Thymus (tissue), 11 donors: ENCODE measurements around the gene FLT3. TPM values are rescaled to one million over a fixed set of nuclear protein-coding genes. Genes with fewer than 3 reads are reported as not detected.

Experiments
- DNase-seq, 9 donors: peaks; one replicate each; pipeline ENCODE4 v3.0.0-alpha.2; 2013; ENCODE audit warnings: low spot score in 9 of 9, low read depth in 6 of 9, missing footprints in 1 of 9
- H3K27ac ChIP-seq, 2 donors: one replicate each; pipeline ENCODE4 v1.5.1; 2013; ENCODE audit warnings: control low read depth in 1 of 2, low read depth in 1 of 2, low read length in 1 of 2, mild to moderate bottlenecking in 1 of 2, moderate library complexity in 1 of 2
- H3K27me3 ChIP-seq, 2 donors: one replicate each; pipeline ENCODE4 v1.5.1; 2013; ENCODE audit warnings: low read length in 1 of 2; ENCODE audit not compliant: control insufficient read depth in 2 of 2, insufficient read depth in 1 of 2
- H3K36me3 ChIP-seq, 2 donors: one replicate each; pipeline ENCODE4 v1.5.1; 2013; ENCODE audit warnings: low read length in 1 of 2, mild to moderate bottlenecking in 1 of 2, moderate library complexity in 1 of 2; ENCODE audit not compliant: control insufficient read depth in 2 of 2, insufficient read depth in 2 of 2
- H3K4me1 ChIP-seq, 2 donors: one replicate each; pipeline ENCODE4 v1.5.1; 2013; ENCODE audit warnings: low read length in 2 of 2; ENCODE audit not compliant: control insufficient read depth in 2 of 2, insufficient read depth in 2 of 2
- H3K4me3 ChIP-seq, 2 donors: one replicate each; pipeline ENCODE4 v1.5.1; 2013; ENCODE audit warnings: low read length in 2 of 2, control low read depth in 1 of 2, mild to moderate bottlenecking in 1 of 2
- H3K9me3 ChIP-seq, 2 donors: one replicate each; pipeline ENCODE4 v1.5.1; 2013; ENCODE audit warnings: low read length in 1 of 2, mild to moderate bottlenecking in 1 of 2; ENCODE audit not compliant: control insufficient read depth in 2 of 2, insufficient read depth in 1 of 2
- WGBS: extraction: QIAGEN DNeasy Blood & Tissue Kit; methylation state at CpG from one replicate; pipeline ENCODE4 v1.1.7; 2013; 5-methylcytosine and 5-hydroxymethylcytosine counted together
- polyA plus RNA-seq: library from polyadenylated mRNA; stranded (reverse); fragments of 200-250 nt; gene quantifications from one replicate; pipeline ENCODE4 v1.2.3, GENCODE V29; 2013
- total RNA-seq: library from RNA; stranded (reverse); fragments of 120-200 nt; gene quantifications from one replicate; pipeline ENCODE4 v1.2.4, GENCODE V29; 2013
- donor health status: healthy.

Gene FLT3
- total and polyA plus RNA-seq, 2 donors = 8.3 to 11.6 TPM

DNA sequence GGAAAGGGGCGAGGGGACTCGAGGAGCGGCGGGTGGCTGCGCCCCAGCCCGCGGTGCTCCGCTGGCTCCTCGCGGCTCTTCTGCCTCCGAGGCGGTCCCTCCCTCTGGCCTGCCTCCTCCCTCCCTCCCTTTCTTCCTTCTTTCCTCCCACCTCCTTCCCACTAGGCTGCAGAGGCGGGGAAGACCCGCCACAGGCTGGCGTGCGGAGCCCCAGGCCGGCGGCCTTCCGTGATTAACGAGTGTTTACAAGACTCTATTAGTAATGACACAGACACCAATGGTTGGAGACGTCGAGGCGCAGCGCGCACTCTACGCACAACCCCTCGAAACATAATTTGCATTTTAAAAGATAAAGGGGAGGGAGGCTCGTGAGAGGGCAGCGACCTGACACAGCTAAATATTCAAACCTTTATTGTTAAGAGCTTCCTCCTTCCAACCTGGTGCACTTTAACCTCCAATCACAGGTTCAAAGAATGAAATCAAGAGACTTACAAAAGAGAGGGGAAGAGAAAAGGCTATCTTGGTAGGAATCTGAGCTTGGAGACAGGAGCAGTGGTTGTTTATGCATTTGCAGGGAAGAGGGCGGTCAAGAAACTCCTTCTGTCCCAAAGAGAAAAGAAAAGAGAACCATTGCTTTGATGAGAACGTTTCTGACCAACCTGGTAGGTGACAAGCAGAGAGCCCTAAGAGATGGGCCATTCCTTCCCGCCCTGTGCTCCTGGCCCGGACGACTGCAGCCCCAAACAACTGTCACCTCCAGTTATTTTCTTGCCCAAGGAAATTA, 131.1 kb downstream of the FLT3 start, which contains the start of gene CDX2:
TSS of gene CDX2 (minus strand) at position 234 of the 784 bp plus-strand sequence. CDS start 309 bp downstream, outside the sequence.
- no peaks in the 10 kb centered on the region for H3K4me1 ChIP-seq
- 7% methylated on average over 34 of the region's 34 CpGs for WGBS
- H3K27me3 ChIP-seq = peaks cover 95 to 100% of the 10 kb centered on the region in 2 donors
- no peak within 1 kb of the TSS for H3K27ac ChIP-seq
- DNase-seq = no peak
- no peaks in the 10 kb centered on the region for H3K9me3 ChIP-seq
- H3K36me3 ChIP-seq = no peaks in the 10 kb centered on the region
- H3K4me3 ChIP-seq = no peak within 1 kb of the TSS

DNA sequence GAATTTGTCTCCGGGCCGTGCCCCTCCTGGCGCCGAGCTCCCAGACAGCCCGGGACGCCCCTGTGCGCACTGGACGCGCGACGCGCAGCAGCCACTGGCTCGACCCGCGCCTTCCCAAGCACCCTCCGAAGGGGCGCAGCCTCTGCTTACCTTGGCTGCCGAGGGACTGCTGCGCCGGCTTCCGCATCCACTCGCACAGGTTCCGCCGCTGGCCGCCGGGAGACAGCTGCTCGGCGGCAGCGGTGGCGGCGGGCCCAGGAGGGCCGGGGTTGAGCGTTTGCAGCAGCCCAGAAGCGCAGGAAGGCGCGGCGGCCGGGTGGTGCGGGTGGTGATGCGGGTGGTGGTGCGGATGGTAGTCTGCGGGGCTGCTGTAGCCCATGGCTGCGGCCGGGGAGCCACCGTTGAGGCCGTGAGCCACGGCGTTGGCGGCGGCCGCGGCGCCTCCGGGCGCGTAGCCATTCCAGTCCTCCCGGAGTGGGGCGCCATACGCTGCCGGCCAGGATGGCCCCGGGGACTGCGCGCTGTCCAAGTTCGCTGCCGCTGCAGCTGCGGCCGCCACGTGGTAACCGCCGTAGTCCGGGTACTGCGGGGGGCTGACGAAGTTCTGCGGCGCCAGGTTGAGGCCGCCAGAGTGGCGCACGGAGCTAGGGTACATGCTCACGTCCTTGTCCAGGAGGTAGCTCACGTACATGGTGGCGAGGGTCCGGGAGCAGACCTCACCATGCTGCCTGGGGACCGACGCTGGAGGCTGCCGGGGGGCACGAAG, 131.9 kb downstream of the FLT3 start:
- no peaks in the 10 kb centered on the region for H3K4me1 ChIP-seq
- no peak overlapping the region for H3K27ac ChIP-seq
- H3K36me3 ChIP-seq = no peaks in the 10 kb centered on the region
- H3K4me3 ChIP-seq = no peak overlapping the region
- no peaks in the 10 kb centered on the region for H3K9me3 ChIP-seq
- 3% methylated on average over 86 of the region's 86 CpGs for WGBS
- peaks cover 89 to 100% of the 10 kb centered on the region in 2 donors for H3K27me3 ChIP-seq
- no peak for DNase-seq

- Histone ChIP-seq H3K4me3 (no peak overlapping the region), H3K27ac (no peak overlapping the region), H3K9me3 (no peaks in the 10 kb centered on the region), H3K27me3 (peaks cover 88 to 100% of the 10 kb centered on the region in 2 donors), H3K4me1 (no peaks in the 10 kb centered on the region), H3K36me3 (no peaks in the 10 kb centered on the region)
- WGBS = 8% methylated on average over 33 of the region's 33 CpGs
- DNase-seq = no peak
Measured at GRCh38 chr13:27967736-27968315, 132.6 kb downstream of the FLT3 start.

- H3K36me3 ChIP-seq = no peaks in the 10 kb centered on the region
- no peak for DNase-seq
- 6% methylated on average over 18 of the region's 18 CpGs for WGBS
- H3K4me1 ChIP-seq = no peaks in the 10 kb centered on the region
- no peaks in the 10 kb centered on the region for H3K9me3 ChIP-seq
- H3K27me3 ChIP-seq = peaks cover 88 to 100% of the 10 kb centered on the region in 2 donors
- H3K4me3 ChIP-seq = no peak overlapping the region
- no peak overlapping the region for H3K27ac ChIP-seq
Measured at GRCh38 chr13:27967203-27967735, 133.1 kb downstream of the FLT3 start.

- no peaks in the 10 kb centered on the region for H3K4me1 ChIP-seq
Measured at GRCh38 chr13:27966641-27967202, 133.7 kb downstream of the FLT3 start.

DNA sequence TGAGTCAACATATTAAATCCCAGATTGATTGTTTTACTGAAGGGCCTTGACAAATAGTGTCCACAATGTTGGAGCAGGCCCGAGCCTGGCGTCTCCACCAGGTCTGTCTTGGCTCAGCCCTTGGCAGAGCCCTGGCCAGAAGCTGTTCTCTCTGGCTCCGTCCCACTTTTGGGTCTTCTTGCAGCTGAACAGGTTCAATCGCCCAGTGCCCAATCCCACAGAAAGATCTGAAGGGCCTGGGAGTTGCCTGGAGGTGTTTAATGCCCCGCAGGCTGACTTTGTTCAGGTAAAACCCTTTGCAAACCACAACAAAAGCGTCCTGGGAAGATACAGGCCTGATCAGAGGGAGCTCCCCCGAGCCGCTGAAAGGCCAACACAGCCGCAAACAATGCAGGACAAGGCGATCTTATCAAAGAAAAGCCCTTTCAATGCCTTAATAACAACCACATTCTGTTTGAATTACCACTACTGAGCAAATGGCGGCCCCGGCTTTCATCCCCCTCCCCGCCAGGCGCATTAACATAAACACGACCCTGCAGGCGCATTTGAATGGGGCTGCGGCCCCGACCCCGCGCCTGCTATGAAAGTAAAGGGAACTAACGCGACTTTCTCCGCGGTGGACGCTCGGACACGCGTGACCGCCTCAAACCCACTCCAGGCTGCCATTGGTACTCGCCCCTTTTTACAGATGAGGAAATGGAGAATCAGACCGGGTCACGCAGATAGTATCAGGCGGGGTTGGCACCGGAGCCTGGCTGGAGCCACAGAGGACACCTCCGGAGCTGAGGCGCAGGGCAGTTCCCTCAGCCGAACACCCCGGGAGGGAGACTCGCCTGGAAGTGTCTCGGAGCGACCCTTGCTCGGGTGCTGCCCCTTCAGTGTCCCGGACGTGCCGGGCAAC, 134.4 kb downstream of the FLT3 start:
- peaks cover 87 to 100% of the 10 kb centered on the region in 2 donors for H3K27me3 ChIP-seq
- WGBS = 15% methylated on average over 45 of the region's 45 CpGs
- no peak for DNase-seq
- no peaks in the 10 kb centered on the region for H3K4me1 ChIP-seq
- no peak overlapping the region for H3K4me3 ChIP-seq
- H3K9me3 ChIP-seq = no peaks in the 10 kb centered on the region
- no peaks in the 10 kb centered on the region for H3K36me3 ChIP-seq
- H3K27ac ChIP-seq = no peak overlapping the region

More at GRCh38 chr13:27966641-27967202, 133.7 kb downstream of the FLT3 start:
- H3K4me3 ChIP-seq = no peak overlapping the region
- H3K9me3 ChIP-seq = no peaks in the 10 kb centered on the region
- H3K27ac ChIP-seq = no peak overlapping the region
- DNase-seq = no peak
- H3K36me3 ChIP-seq = no peaks in the 10 kb centered on the region
- H3K27me3 ChIP-seq = peaks cover 87 to 100% of the 10 kb centered on the region in 2 donors
- 8% methylated on average over 38 of the region's 38 CpGs for WGBS

DNA sequence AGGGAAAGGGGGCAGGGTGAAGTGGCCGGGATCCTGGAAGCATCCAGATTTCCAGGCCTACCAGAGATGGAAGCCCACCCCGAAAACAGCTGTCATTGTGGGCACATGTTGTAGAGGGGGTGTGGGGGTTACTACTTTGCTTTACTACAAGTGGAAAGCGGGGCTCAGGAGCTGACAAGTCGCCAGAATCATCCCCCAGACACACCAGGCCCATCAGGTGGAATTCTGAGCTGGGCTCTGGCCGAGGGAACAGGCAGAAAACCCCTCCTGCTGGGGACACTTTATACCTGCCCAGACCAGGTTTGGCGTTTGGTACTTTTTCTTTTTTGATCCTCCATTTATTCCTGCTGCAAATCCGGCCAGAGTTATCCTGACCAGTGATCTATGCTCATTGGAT, 135.0 kb downstream of the FLT3 start:
- Histone ChIP-seq H3K36me3 (no peaks in the 10 kb centered on the region), H3K4me3 (no peak overlapping the region), H3K27ac (no peak overlapping the region), H3K4me1 (peaks cover 0 to under 1% of the 10 kb centered on the region in 2 donors), H3K9me3 (no peaks in the 10 kb centered on the region), H3K27me3 (peaks cover 87 to 100% of the 10 kb centered on the region in 2 donors)
- DNase-seq = no peak
- 58% methylated on average over 7 of the region's 7 CpGs for WGBS

GRCh38 chr13:27964741-27965323, 135.5 kb downstream of the FLT3 start:
- Histone ChIP-seq H3K9me3 (no peaks in the 10 kb centered on the region), H3K36me3 (no peaks in the 10 kb centered on the region), H3K4me3 (no peak overlapping the region), H3K4me1 (peaks cover 0 to 3% of the 10 kb centered on the region in 2 donors), H3K27ac (no peak overlapping the region), H3K27me3 (peaks cover 90 to 100% of the 10 kb centered on the region in 2 donors)
- DNase-seq = no peak
- WGBS = 23% methylated on average over 15 of the region's 15 CpGs
